SKM-1 treated with dmso at 0.1 percent for 144 hours (cell line): Measurements from ENCODE around the gene CTNNA3.

Experiments used
- DNase-seq: peaks from one replicate; lab custom pipeline; 2025; ENCODE audit not compliant: unreplicated experiment; lab: John Stamatoyannopoulos, UW

CTNNA3 gene

DNA sequence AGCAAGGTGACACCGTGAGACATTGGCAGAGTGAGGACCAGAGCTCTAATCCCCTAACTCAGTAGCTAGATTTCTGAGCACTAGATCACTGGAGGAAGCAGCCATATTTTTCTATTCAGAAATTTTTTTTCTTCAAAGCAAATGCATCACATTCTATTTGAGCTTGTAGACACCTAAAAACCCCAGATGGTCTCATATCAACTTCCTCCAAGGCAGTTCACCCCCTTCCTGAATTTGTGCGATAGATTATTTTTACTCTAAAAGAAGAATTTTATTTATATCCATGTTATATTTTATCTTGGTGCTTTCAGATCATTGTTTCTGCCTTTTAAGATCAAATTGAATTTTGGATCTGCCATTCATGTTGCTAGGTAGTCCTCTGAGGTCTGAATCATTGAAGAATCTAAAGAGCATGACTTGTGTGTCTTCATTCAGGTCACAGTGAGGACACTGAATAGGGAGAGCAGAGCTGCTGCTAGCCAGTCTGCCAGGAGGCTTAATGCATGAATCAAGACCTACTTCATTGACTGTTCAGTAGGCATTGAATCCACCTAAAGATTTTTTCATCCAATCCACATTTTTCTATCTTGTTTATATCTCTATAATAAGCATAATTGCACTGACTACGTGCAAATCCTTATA, 863.1 kb downstream of the CTNNA3 start:
- DNase-seq, result no peak

DNA sequence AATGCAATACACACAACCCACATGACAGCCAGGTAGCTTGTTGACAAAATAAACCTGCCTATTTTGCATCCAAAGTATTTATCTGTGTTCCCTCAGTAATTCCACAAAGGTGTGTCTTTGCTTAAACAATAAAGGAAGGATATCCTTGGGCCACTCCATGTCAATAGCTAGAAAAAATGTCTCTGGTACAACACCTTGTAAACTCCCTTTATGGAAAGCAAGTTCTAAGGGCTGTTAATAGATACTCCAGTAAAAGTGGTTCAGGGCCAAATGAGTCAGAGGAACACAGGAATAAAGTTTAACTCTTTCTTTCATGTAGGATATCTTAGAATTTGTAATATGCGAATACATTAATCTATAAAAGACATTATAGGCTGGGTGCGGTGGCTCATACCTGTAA, 867.0 kb downstream of the CTNNA3 start:
- DNase-seq, result no peak

DNA sequence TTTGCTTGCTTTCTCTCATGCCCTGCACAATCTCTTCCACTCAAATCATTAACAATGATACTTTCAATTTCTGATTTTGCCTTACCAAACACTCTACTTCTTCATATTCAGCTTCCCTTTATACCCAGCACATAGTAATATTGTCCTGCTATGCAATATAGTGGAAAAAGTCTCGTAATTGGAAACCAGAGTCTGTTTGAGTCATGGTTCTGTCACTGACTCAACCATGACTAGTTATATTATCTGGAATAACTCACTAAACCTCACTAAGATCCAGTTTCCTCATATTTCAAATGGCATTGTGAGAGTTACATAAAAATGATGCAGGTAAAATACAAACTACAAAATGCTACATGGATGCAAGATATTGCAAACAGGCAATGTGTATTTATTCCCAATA, 868.6 kb downstream of the CTNNA3 start:
- no peak for DNase-seq

DNA sequence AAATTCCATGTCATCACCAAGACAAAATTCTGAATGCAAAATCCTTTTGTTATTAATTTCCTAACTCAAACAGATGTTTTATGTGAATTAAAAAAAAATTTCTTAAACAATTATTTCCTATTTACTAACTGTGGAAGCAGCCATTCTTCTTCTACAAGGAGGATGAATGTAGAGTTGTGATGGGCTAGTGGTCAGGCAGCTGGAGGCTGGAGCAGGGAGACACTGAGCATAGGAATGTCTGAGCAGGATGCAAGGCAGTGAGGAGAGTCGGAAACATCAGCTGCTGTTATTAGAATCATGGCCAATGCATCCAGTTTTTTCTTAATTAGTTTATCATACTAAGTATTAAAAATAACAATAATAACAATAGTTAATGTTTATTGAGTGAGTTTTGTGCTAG, 872.7 kb downstream of the CTNNA3 start:
- no peak for DNase-seq

DNA sequence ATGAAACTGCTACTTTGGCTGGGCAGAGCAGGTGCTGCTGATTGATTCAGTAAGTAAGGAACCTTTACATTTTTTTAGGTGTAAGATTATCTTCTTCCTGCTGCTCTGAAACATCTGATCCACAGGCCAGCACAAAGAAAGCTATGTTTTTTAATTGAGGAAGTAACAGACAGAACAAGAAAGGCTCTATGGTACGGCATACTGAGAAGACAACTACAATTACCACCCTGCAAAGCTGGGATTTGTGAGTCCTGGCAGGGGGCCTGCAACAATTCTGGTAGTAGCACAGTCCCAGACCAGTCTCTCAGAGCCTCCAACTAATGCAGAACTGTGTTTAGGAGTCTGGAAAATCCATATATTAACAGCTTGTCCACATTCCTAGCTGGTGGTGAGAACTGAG, 873.2 kb downstream of the CTNNA3 start:
- no peak for DNase-seq

DNA sequence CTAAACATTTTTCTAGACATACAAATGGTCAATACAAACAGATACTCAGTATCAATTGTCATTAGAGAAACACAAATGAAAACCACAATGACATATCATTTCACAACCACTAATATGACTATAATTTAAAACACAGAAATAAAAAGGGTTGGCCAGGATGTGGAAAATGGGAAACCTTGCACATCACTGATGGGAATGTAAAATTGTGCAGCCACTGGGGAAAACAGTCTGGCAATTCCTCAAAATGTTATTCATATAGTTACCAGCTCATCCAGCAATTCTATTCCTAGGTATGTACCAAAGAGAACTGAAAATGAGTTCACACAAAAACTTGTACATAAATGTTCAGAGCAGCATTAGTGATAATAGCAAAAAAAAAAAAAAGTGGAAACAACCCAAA, 876.3 kb downstream of the CTNNA3 start:
- no peak for DNase-seq

DNA sequence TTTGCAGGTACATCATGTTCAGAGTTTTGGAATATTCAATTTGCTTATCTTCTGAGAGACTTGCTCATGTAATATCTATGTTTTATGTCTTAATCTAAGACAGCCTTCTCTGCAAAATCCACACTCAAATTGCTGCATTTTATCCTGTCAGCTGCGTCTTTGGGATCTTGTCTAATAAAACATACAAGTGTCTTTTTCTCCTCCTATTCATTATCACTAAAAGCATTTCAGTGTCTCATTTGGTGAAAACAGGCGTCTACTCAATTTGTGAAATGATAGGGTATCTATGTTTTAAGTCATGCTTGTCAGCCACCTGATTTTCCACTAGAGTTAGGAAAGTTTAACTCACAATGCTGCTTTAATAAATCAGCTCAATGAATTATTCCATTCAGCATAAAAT, 882.9 kb downstream of the CTNNA3 start:
- no peak for DNase-seq

DNA sequence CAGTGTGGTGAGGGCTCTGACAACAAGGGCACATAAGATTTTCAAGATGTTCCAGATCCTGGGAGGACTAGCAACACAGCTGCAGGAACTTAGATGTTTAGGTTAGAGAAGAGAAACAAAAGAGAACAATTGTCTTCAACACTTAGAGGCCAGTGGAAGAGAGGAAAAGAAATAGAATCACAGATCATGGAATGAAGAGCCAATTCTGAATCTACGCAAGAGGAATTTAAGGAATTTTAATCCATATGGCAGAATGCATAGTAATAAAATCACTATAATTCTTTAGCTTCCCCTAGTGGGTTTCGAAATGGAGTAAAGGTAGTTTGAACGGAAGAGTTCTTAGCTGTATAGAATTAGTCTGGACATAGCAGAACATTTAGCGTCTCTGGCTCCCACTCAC, 884.8 kb downstream of the CTNNA3 start:
- no peak for DNase-seq

DNA sequence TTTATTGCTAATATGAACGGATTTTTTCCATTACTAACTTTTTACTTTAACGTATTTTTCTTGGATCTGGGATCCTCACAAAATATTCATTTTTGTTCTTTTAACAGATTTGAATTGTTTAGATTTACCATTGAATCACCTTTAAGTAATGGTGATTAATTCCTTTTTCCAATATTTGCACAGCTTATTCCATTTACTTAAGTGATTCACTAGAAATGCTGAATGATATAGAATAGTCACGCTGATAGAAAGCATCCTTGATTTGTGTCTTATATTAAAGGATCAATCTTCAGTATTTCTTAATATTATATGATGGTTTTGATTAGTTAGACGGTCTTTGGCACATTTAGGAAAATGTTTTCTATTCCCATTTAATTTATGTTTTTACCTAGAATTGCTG, 886.6 kb downstream of the CTNNA3 start:
- no peak for DNase-seq

DNA sequence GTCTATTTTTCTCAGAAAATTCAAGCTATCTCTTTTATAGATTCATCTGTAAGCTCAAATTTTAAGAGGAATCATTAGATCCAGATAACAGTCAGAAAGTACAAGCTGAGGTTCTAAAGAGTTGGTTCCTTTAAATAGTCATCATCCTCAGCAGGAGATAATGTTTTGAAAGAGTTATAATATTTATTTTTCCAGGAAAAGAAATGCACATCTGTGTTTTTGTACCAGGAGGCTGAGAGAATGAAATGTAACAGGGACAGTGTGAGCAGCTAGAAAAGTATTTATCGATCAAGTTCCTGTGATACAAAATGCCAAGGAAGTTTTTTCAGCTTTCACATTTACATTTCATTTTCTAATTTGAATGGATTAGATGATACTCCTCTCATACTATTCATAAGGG, 890.4 kb downstream of the CTNNA3 start:
- DNase-seq, result no peak

DNA sequence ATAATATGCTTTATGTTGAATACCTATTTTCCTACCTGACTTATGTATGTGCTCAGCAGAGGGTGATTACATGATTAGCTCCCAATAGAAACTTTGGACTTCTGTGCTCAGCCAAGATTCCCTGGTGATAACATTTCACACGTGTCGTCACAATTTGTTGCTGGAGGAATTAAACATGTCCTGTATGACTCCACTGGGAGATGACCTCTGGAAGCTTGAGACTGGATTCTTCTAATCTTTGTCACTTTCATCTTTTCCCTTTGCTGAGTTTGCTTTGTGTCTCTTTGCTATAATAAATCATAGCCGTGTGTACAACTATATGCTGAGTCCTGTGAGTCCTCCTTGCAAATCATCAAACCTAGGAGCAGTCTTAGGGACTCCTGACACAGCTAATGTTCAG, 891.0 kb downstream of the CTNNA3 start:
- no peak for DNase-seq

DNA sequence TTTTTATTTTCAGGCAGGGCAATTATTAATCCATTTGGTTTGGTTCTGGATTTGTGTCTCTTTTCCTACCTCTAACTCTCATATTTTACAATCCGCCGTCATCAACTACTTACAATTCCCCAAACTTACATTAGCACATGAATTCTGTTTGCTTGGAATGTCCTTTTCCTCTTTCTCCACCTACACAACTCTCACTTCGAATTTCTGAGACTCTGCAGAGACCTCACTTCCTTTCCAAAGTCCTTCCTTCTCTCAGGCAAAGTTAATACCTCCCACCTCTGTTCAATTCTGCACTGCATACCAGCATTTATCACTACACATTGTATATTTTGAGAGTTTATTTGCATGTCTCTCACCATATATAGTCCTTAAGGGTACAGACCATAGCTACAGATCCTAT, 892.8 kb downstream of the CTNNA3 start:
- no peak for DNase-seq

DNA sequence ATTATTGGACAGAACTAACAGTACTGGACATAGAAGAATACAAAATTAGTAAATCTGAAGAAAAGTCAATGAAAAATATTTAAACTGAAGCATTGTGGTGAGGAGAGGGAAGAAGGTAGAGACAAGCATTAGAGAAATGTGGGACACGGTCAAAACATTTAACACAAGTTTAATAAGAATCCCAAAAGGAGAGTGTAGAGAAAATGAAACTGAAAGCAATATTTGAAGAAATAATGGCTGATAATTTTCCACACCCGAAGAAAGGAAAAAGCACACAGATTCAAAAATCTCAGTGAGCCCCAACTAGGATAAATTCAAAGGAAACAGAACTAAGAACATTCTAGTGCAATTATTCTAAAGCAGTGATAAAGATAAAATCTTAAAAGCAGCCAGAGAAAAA, 896.5 kb downstream of the CTNNA3 start:
- no peak for DNase-seq

DNA sequence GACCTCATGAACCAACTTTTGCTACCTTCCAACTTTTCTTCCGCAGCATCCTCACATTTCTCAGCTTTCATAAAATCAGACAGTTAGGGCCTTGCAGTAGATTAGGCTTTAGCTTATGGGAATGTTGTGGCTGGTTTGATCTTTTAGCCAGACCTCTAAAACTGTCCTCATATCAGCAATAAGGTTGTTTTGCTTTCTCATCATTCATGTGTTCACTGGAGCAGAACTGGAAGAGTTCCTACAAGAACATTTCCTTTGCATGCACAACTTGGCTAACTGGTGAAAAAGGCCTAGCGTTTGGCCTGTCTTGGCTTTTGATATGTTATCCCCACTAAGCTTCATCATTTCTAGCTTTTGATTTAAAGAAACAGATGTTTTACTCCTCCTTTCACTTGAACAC, 900.1 kb downstream of the CTNNA3 start:
- no peak for DNase-seq

DNA sequence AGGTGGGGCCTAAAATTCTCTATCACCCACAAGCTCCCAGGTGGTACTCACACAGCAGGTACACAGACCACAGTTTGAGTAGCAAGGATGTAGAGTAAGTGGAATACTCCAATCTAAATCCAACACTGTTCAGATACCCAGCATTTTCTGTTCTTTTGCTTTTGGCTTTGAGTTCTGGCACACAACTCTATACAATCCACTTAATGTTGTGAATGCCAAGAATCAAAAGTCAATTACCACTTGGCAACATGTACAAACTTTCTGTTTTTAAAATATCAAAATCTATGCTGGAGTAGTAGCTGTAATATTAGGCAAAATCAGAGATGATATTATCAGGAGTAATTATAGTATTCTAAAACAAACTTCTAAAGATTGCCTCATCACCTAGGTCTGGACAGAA, 903.6 kb downstream of the CTNNA3 start:
- DNase-seq, result no peak

DNA sequence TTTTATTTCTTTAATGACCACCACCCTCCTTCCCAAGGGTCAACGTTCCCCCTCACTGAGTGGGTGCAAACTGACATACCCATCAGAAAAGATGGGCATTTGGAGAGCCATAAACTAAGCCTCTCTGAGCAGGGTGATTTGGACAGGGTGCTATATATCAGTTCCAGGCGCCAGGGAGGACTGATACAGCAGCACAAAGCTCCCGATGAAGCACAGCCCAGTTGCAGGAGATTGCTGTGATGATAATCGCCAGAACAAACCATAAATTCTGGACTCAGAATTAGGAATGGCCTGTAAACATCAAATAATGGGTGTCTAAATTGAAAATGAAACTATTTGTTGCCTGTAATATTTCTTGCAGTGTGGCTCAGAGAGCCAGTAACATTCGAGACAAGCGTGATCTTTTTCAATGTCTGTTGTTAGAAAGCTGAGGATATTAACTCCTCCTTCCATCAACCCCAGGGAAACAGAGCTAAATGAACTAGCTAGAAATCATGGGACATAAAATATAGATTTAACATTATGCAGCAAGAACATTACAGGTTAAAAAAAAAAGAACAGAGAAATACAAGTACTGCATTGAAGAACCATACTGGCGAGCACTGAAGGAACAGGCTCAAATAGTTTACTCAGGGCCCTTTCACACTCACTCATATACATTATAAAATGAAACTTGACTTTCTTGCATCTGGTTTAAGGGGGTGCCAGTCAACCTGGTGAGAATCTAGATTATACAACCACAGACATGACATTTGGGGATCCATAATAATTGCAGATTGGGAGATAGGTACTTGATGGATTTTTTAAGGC, 907.6 kb downstream of the CTNNA3 start:
- no peak for DNase-seq

DNA sequence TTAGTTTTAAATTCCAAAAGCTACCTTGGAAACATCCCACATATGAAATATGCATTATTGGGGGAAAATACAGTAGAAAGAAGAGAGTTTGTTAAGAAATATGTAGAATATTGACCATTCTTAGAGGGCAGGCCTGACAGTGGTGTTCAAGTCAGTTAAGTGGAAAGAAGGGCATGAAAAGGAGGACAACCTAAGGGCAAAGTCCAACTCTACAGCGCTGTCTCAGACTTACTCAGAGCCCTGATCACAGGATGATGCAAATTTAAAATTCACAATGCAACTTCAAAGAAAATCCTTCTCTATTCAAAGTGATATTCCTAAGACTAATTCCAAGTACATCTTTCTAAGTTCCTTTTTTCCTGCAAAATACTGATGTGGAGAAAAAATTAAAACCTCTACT, 909.3 kb downstream of the CTNNA3 start:
- DNase-seq, result no peak

DNA sequence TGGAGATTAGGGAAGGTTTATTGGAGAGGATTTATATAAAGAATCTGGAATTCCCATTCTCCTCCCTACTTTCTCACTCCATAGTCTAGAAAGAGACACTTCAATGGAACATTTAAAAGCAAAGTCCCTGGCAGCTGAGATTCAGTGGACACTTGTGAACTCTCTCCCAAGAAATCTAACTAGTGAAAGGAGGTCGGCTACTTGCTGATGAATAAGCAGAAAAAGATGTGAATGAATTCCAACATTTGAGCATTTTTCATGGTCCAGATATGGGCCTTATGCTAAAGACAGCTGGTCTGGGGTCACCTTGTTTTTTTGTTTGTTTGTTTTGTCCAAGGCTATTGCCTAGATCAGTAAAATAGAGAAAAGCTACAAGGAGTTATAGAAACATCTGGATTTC, 911.2 kb downstream of the CTNNA3 start:
- no peak for DNase-seq

DNA sequence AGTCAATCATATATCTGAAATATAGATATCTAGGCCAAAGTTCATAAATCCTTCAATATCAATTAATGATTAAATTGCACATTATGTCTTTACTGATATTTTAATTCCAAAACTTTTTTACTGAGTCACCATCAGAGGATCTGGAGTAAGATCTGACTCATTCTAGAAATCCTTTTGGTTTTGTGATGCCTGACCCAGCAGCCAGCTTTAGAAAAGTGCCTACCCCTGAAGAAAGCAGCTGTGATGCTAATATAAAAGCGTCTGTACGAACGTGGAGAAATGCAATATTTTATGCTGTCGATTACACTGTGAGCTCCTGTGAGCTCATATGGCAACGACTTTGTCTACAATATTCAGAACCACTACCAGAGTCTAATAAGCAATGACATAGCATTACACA, 912.7 kb downstream of the CTNNA3 start:
- DNase-seq, result no peak

DNA sequence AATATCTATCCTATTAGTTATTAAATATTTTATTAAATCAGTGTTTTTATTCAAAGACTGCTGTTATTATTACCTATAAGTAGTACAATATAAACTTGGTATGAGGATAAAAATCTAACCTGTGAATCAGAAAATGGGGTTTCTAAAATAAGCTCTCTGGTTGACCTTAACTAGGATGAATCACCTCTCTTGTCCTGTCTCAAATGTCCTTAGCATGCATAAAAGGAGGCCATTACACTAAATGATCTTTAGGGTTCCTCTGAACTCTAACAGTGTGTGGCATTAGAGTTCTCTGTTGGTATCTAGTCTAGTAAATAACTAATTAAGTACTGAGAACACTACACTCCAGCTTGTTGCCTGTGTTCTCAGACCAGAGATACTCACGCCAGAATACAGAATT, 913.2 kb downstream of the CTNNA3 start:
- DNase-seq, result no peak

DNA sequence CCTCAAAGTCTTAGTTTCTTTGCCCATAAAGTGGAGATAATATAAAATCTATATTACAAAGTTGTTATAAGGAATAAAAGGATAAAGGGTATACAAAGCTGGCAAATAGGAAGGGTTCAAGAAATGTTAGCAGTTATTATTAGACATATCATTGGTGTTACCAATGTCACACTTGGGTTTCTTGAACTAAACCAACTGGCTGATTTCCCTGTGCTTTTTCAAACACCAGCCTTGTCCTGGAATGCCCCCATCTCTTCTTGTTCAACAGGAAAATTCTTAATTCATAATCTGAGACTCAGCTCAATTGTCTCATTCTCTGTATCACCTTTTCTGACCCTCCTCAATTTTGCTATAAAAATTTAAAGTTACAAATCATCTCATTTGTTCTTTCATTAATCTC, 913.9 kb downstream of the CTNNA3 start:
- no peak for DNase-seq

DNA sequence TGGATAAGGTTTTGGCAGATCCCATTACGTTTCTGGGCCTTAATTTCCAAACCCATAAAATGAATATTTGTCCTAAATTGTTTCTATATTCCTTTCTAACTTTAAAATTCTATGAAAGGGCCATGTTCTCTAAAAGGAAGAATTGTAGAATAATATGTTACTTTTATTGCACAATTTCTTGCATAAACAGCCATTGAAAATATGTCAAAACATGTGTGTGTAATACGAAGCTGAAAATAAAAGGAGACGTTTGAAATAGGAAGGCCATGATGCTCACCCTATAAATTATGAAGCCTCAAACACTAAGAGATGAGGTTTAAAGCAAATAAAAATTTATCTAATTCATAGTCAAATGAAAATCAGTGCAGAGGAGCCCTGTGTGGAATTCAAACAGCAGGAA, 915.2 kb downstream of the CTNNA3 start:
- DNase-seq, result no peak

DNA sequence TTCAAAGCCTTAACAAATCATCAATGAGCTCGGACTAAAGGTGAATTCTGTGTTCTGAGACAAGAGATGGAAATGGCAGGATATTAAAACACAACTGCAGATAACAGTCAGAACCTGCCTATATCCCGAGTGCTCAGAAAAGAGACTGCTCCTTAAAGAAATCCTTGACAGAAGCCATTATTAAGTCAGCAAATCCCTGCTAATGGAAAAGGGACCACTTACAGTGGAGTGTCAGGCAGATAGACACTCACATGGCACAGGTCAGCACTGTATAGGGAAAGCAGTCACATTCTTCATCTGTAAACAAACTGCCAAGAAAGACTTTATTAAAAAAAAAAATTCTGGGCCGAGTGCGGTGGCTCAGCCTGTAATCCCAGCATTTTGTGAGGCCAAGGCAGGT, 917.6 kb downstream of the CTNNA3 start:
- DNase-seq, result no peak
